HepG2 (cell line): ENCODE results near the gene DLX1. TPM values are rescaled to one million over a fixed set of nuclear protein-coding genes. Genes with fewer than 3 reads are reported as not detected.

Experiments used
- AGO2 ChIP-seq: fragments of 200-400 bp; formaldehyde crosslinking; optimal IDR thresholded peaks from 2 replicates; pipeline ENCODE3; 2017; ENCODE audit warnings: mild to moderate bottlenecking, low read depth, low read length, moderate library complexity
- CHD2 ChIP-seq: IDR thresholded peaks from 2 replicates; pipeline ENCODE4 v1.6.1; 2011; ENCODE audit warnings: low read depth, low read length, improper control_type of control experiment
- ERF ChIP-seq: IDR thresholded peaks from 2 replicates; pipeline ENCODE4 v1.6.1; 2018; ENCODE audit warnings: missing biosample characterization, missing genetic modification reagents
- HDAC1 ChIP-seq: sonication (generic); formaldehyde crosslinking; IDR thresholded peaks from 2 replicates; pipeline ENCODE4 v1.5.1; 2020; ENCODE audit warnings: mild to moderate bottlenecking, missing genetic modification reagents
- MIXL1 ChIP-seq: IDR thresholded peaks from 2 replicates; pipeline ENCODE4 v1.6.1; 2016
- NR3C1 ChIP-seq: sonication (generic); formaldehyde crosslinking; IDR thresholded peaks from 2 replicates; pipeline ENCODE4 v1.4.0; 2020; ENCODE audit warnings: missing genetic modification reagents
- PAX8 ChIP-seq: sonication (generic); formaldehyde crosslinking; IDR thresholded peaks from 2 replicates; pipeline ENCODE4 v1.8.0; 2022; ENCODE audit warnings: mild to moderate bottlenecking, missing genetic modification reagents, borderline replicate concordance
- POLR2AphosphoS5 ChIP-seq: IDR thresholded peaks from 2 replicates; pipeline ENCODE4 v1.6.1; 2012; ENCODE audit warnings: low read depth, low read length
- RCOR2 ChIP-seq: IDR thresholded peaks from 2 replicates; pipeline ENCODE4 v1.6.1; 2016; ENCODE audit warnings: missing biosample characterization, missing genetic modification reagents
- SKI ChIP-seq: fragments of 450-650 bp; IDR thresholded peaks from one replicate; pipeline ENCODE4 v1.6.1; 2018; ENCODE audit warnings: mild to moderate bottlenecking; ENCODE audit not compliant: partially characterized antibody
- TSC22D2 ChIP-seq: sonication (generic); formaldehyde crosslinking; IDR thresholded peaks from 2 replicates; pipeline ENCODE4 v1.5.1; 2020; ENCODE audit warnings: missing genetic modification reagents, mild to moderate bottlenecking, borderline replicate concordance
- ZHX2 ChIP-seq, 2 experiments: sonication (generic) in 1 of 2; formaldehyde crosslinking in 1 of 2; IDR thresholded peaks; 2 replicates each; pipeline versions ENCODE4 v1.6.1 to v1.9.0; 2014 to 2022; ENCODE audit warnings: antibody characterized with exemption in 1 of 2, borderline replicate concordance in 1 of 2, inconsistent platforms in 1 of 2, low read depth in 1 of 2, missing genetic modification reagents in 1 of 2
- ZNF33B ChIP-seq: sonication (generic); formaldehyde crosslinking; IDR thresholded peaks from 2 replicates; pipeline ENCODE4 v1.5.1; 2020; ENCODE audit warnings: mild to moderate bottlenecking, missing genetic modification reagents
- ZNF567 ChIP-seq: sonication (generic); formaldehyde crosslinking; IDR thresholded peaks from 2 replicates; pipeline ENCODE4 v1.8.1; 2023; ENCODE audit warnings: mild to moderate bottlenecking, missing genetic modification reagents, borderline replicate concordance
- ZNF609 ChIP-seq: sonication (generic); formaldehyde crosslinking; IDR thresholded peaks from 2 replicates; pipeline ENCODE4 v1.4.0; 2020; ENCODE audit warnings: mild to moderate bottlenecking, missing genetic modification reagents, borderline replicate concordance
- ZUFSP ChIP-seq: sonication (generic); formaldehyde crosslinking; IDR thresholded peaks from 2 replicates; pipeline ENCODE4 v1.9.0; 2021; ENCODE audit warnings: missing genetic modification reagents, mild to moderate bottlenecking, borderline replicate concordance
- polyA plus RNA-seq, 8 experiments: library from polyadenylated mRNA; depleted of rRNA in 3 of 8; stranded (reverse) in 7 of 8; unstranded in 1 of 8; fragments of >200 nt; fragmentation: Illumina TruSeq in 4 of 8; extraction: Trizol in 4 of 8; gene quantifications; 2 replicates each; pipeline versions ENCODE4 v1.2.1 to v1.2.3, GENCODE V29; 2011 to 2016; ENCODE audit warnings: low read depth in 4 of 8, missing spikeins in 1 of 8, mixed read lengths in 1 of 8; ENCODE audit not compliant: insufficient read depth in 1 of 8
- total RNA-seq, 5 experiments: library from RNA; depleted of rRNA; stranded (reverse); fragments of >200 nt; fragmentation: Illumina TruSeq; extraction: Trizol; gene quantifications; 2 replicates each; pipeline ENCODE4 v1.2.3, GENCODE V29; 2016; ENCODE audit warnings: low read depth in 1 of 5

Gene DLX1
- total and polyA plus RNA-seq, 2 of the 13 experiments (the other 11 are each of a cell fraction or from before 2014, with no cell fraction given): 0.18 to 0.86 TPM

GRCh38 chr2:172052000-172052983 lies 33.0 kb upstream of the DLX1 start (continued):
- peak; percentile 87 for TF ChIP-seq HDAC1 (CRISPR knock-in tag)
- TF ChIP-seq ERF (CRISPR knock-in tag): peak; percentile 73
- no peak for TF ChIP-seq AGO2
- TF ChIP-seq ZNF609 (CRISPR knock-in tag): peak; percentile 91
- peak; percentile 99 for TF ChIP-seq MIXL1 (CRISPR knock-in tag)
- TF ChIP-seq ZHX2 (IDR thresholded peaks at IDR 0.05; ENCODE audit: low read depth): peak; percentile 52; the same call in 1 of the 2 replicates
- TF ChIP-seq ZHX2 (CRISPR knock-in tag; IDR thresholded peaks at IDR 0.05; ENCODE audit: borderline replicate concordance): no peak; the same call in 1 of the 2 replicates
- no peak for TF ChIP-seq ZNF33B
- peak; percentile 77; the same call in 1 of the 2 replicates for TF ChIP-seq TSC22D2 (CRISPR knock-in tag)
- no peak for TF ChIP-seq ZUFSP (CRISPR knock-in tag)
- TF ChIP-seq SKI: peak; percentile 93
- no peak for TF ChIP-seq CHD2
- TF ChIP-seq ZNF567 (CRISPR knock-in tag): 0 out of 2 replicates have a peak, but pooled peaks have one; percentile 47
- TF ChIP-seq POLR2AphosphoS5: no peak
- TF ChIP-seq RCOR2 (CRISPR knock-in tag): peak; percentile 93
- no peak for TF ChIP-seq NR3C1 (CRISPR knock-in tag)
- no peak for TF ChIP-seq PAX8 (CRISPR knock-in tag)
